Measurements from ENCODE around the gene CFAP43. TPM values are rescaled to one million over a fixed set of nuclear protein-coding genes. Genes with fewer than 3 reads are reported as not detected.

CFAP43 gene
- total RNA-seq (2014; rRNA removed; shearing (Covaris generic)) (0.24 and 0.47 TPM in 2 replicates), polyA plus RNA-seq (2016; fragmentation: Nextera tagmentation; extraction: Ambion mirVana) (0.44 TPM in 1 of 2 replicates, not detected in the other)
- long read RNA-seq, result 0 reads

- Histone ChIP-seq H3K27me3 (ENCODE audit: insufficient read depth) (no peaks in the 10 kb centered on the region), H3K36me3 (ENCODE audit: insufficient read depth) (no peaks in the 10 kb centered on the region), H3K4me1 (ENCODE audit: insufficient read depth) (peaks cover 11% of the 10 kb centered on the region), H3K79me2 (replicated peaks; ENCODE audit: insufficient read depth) (no peaks in the 10 kb centered on the region), H3K9me2 (ENCODE audit: insufficient read depth) (no peaks in the 10 kb centered on the region), H3K27ac (ENCODE audit: low read depth) (no peak within 1 kb of the TSS), H3K4me2 (peak within 1 kb of the TSS; percentile 91), H4K20me1 (replicated peaks; ENCODE audit: insufficient read depth) (no peaks in the 10 kb centered on the region), H2AFZ (peak within 1 kb of the TSS; percentile 90), H3K4me3 (peak within 1 kb of the TSS; percentile 81), H3F3A (replicated peaks; ENCODE audit: low read depth) (0 out of 2 replicates have a peak, but pooled peaks cover 3% of the 10 kb centered on the region)
- H3K4me3 Mint-ChIP-seq, result peak within 1 kb of the TSS; percentile 91
- no peaks in the 10 kb centered on the region for H3K27me3 Mint-ChIP-seq (ENCODE audit: insufficient read depth, low read depth, poor library complexity)
- ATAC-seq (peak; percentile 100), DNase-seq (ENCODE audit: low spot score) (peak; percentile 98)
- TF ChIP-seq, protein P1, sequence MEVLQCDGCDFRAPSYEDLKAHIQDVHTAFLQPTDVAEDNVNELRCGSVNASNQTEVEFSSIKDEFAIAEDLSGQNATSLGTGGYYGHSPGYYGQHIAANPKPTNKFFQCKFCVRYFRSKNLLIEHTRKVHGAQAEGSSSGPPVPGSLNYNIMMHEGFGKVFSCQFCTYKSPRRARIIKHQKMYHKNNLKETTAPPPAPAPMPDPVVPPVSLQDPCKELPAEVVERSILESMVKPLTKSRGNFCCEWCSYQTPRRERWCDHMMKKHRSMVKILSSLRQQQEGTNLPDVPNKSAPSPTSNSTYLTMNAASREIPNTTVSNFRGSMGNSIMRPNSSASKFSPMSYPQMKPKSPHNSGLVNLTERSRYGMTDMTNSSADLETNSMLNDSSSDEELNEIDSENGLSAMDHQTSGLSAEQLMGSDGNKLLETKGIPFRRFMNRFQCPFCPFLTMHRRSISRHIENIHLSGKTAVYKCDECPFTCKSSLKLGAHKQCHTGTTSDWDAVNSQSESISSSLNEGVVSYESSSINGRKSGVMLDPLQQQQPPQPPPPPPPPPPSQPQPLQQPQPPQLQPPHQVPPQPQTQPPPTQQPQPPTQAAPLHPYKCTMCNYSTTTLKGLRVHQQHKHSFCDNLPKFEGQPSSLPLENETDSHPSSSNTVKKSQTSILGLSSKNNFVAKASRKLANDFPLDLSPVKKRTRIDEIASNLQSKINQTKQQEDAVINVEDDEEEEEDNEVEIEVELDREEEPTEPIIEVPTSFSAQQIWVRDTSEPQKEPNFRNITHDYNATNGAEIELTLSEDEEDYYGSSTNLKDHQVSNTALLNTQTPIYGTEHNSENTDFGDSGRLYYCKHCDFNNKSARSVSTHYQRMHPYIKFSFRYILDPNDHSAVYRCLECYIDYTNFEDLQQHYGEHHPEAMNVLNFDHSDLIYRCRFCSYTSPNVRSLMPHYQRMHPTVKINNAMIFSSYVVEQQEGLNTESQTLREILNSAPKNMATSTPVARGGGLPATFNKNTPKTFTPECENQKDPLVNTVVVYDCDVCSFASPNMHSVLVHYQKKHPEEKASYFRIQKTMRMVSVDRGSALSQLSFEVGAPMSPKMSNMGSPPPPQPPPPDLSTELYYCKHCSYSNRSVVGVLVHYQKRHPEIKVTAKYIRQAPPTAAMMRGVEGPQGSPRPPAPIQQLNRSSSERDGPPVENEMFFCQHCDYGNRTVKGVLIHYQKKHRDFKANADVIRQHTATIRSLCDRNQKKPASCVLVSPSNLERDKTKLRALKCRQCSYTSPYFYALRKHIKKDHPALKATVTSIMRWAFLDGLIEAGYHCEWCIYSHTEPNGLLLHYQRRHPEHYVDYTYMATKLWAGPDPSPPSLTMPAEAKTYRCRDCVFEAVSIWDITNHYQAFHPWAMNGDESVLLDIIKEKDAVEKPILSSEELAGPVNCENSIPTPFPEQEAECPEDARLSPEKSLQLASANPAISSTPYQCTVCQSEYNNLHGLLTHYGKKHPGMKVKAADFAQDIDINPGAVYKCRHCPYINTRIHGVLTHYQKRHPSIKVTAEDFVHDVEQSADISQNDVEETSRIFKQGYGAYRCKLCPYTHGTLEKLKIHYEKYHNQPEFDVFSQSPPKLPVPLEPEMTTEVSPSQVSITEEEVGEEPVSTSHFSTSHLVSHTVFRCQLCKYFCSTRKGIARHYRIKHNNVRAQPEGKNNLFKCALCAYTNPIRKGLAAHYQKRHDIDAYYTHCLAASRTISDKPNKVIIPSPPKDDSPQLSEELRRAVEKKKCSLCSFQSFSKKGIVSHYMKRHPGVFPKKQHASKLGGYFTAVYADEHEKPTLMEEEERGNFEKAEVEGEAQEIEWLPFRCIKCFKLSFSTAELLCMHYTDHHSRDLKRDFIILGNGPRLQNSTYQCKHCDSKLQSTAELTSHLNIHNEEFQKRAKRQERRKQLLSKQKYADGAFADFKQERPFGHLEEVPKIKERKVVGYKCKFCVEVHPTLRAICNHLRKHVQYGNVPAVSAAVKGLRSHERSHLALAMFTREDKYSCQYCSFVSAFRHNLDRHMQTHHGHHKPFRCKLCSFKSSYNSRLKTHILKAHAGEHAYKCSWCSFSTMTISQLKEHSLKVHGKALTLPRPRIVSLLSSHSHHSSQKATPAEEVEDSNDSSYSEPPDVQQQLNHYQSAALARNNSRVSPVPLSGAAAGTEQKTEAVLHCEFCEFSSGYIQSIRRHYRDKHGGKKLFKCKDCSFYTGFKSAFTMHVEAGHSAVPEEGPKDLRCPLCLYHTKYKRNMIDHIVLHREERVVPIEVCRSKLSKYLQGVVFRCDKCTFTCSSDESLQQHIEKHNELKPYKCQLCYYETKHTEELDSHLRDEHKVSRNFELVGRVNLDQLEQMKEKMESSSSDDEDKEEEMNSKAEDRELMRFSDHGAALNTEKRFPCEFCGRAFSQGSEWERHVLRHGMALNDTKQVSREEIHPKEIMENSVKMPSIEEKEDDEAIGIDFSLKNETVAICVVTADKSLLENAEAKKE (CRISPR knock-in tag; IDR thresholded peaks at IDR 0.05), result no peak
- TF ChIP-seq EZH2 (IDR thresholded peaks at IDR 0.05; ENCODE audit: low read depth, unreplicated experiment), result no peak
- peak; percentile 39; the same call in 1 of the 2 replicates for TF ChIP-seq POLR2AphosphoS5 (IDR thresholded peaks at IDR 0.05; ENCODE audit: low read depth)
- H3K4me1 Mint-ChIP-seq, result peaks cover 5% of the 10 kb centered on the region; the same call in 1 of the 3 replicates
- peak within 1 kb of the TSS; percentile 67 for H3K27ac Mint-ChIP-seq
- H3K36me3 Mint-ChIP-seq (ENCODE audit: low read depth), result peaks cover 12% of the 10 kb centered on the region; the same call in 2 of the 3 replicates
- peaks cover 16% of the 10 kb centered on the region; the same call in 2 of the 3 replicates for H3K9me3 Mint-ChIP-seq
These were observed at the start of gene CFAP43 for GRCh38 chr10:104231784-104232612. TSS of gene CFAP43 (minus strand) at chr10:104232364. CDS start at chr10:104232246, 118 bp downstream.

DNA sequence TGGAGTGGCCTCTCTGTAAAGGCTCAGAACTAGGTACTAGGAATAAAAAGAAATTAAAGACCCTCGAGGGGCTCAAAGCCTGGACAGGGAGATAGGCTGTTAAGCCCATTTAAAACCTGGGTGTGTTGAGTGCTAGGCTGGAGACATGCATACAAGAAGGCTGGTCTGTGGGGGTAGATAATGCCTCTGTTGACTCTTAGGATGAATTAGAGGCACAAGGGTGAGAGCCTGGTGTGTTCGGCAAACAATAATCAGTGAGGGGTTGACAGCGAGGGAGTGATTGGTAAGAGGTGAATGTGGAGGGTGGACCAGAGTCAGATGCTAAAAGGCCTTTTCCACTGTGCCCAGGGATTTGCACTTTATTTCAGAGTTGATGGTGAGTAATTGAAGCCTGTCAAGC, 49.5 kb upstream of the CFAP43 start:
- no peaks in the 10 kb centered on the region for H3K4me1 ChIP-seq (ENCODE audit: insufficient read depth)
- H3K9me2 ChIP-seq (ENCODE audit: insufficient read depth), result no peaks in the 10 kb centered on the region
- Mint-ChIP-seq H3K27me3 (ENCODE audit: insufficient read depth, low read depth, poor library complexity) (no peaks in the 10 kb centered on the region), H3K36me3 (ENCODE audit: low read depth) (peaks cover 14% of the 10 kb centered on the region; the same call in 2 of the 3 replicates), H3K4me3 (no peak overlapping the region), H3K27ac (no peak overlapping the region), H3K4me1 (no peaks in the 10 kb centered on the region), H3K9me3 (no peaks in the 10 kb centered on the region)
- peaks cover 9% of the 10 kb centered on the region for H3K79me2 ChIP-seq (replicated peaks; ENCODE audit: insufficient read depth)
- no peak overlapping the region for H2AFZ ChIP-seq
- H3K4me2 ChIP-seq, result no peak overlapping the region
- H3K36me3 ChIP-seq (ENCODE audit: insufficient read depth), result no peaks in the 10 kb centered on the region
- no peaks in the 10 kb centered on the region for H3F3A ChIP-seq (replicated peaks; ENCODE audit: low read depth)
- DNase-seq (ENCODE audit: low spot score) (no peak), ATAC-seq (no peak)
- no peaks in the 10 kb centered on the region for H3K27me3 ChIP-seq (ENCODE audit: insufficient read depth)
- no peak overlapping the region for H3K4me3 ChIP-seq
- H4K20me1 ChIP-seq (replicated peaks; ENCODE audit: insufficient read depth), result no peaks in the 10 kb centered on the region; the same call in 1 of the 2 replicates
- H3K27ac ChIP-seq (ENCODE audit: low read depth), result no peak overlapping the region
- TF ChIP-seq POLR2AphosphoS5 (IDR thresholded peaks at IDR 0.05; ENCODE audit: low read depth), result no peak
- no peak for TF ChIP-seq ZNF331 (CRISPR knock-in tag; IDR thresholded peaks at IDR 0.05; ENCODE audit: low read depth)
- TF ChIP-seq CREB1 (CRISPR knock-in tag; IDR thresholded peaks at IDR 0.05; ENCODE audit: low read depth), result no peak
- TF ChIP-seq CTCF (conservative IDR thresholded peaks at IDR 0.05; ENCODE audit: low read depth in 2 of 2), result no peak
- no peak for TF ChIP-seq JUNB (IDR thresholded peaks at IDR 0.05; ENCODE audit: unreplicated experiment)
- no peak for TF ChIP-seq STAT1 (IDR thresholded peaks at IDR 0.05; ENCODE audit: unreplicated experiment)

Data from GM23338 (cell line).